Common myeloid progenitor, CD34-positive (primary cell): ENCODE data around the gene QSER1.
"Not testable (repeated sequence)": the region's sequence is repeated elsewhere in the genome, so short reads cannot be mapped to it uniquely, and the experiment has no call there.

Source experiments
- CTCF ChIA-PET: fragments of 350-600 bp; sonication (Branson Sonifier 250); formaldehyde crosslinking; loops from one replicate; lab custom pipeline; 2021; ENCODE audit warnings: antibody characterized with exemption; lab: Charles Lee
- POLR2A ChIA-PET: fragments of 350-600 bp; sonication (Branson Sonifier 250); formaldehyde crosslinking; loops from one replicate; lab custom pipeline; 2021; ENCODE audit warnings: antibody characterized with exemption; lab: Charles Lee
- DNase-seq, 3 donors: peaks; one replicate each; pipeline versions ENCODE4 v3.0.0 to v3.0.0-alpha.2; 2013
- H3K27ac ChIP-seq, 2 experiments: 1 replicate in 1 of 2; 2 replicates in 1 of 2; pipeline ENCODE4 v1.7.0; 2013; ENCODE audit warnings: inconsistent platforms in 2 of 2, low read length in 2 of 2, mild to moderate bottlenecking in 2 of 2, low read depth in 1 of 2, moderate library complexity in 1 of 2; ENCODE audit not compliant: severe bottlenecking in 2 of 2, insufficient read depth in 1 of 2, poor library complexity in 1 of 2
- H3K27me3 ChIP-seq, 5 experiments: replicated peaks in 2 of 5; 1 replicate in 3 of 5; 2 replicates in 2 of 5; pipeline versions ENCODE4 v1.6.1 to v1.7.0; 2013; ENCODE audit warnings: low read length in 4 of 5, mild to moderate bottlenecking in 2 of 5, moderate library complexity in 2 of 5, inconsistent platforms in 1 of 5; ENCODE audit not compliant: insufficient read depth in 5 of 5, control insufficient read depth in 4 of 5
- H3K36me3 ChIP-seq, 4 experiments: 1 replicate in 2 of 4; 2 replicates in 2 of 4; pipeline versions ENCODE4 v1.6.1 to v1.7.0; 2013; ENCODE audit warnings: low read length in 3 of 4, control low read depth in 1 of 4, mild to moderate bottlenecking in 1 of 4; ENCODE audit not compliant: control insufficient read depth in 4 of 4, insufficient read depth in 4 of 4
- H3K4me1 ChIP-seq, 4 experiments: 1 replicate in 3 of 4; 2 replicates in 1 of 4; pipeline versions ENCODE4 v1.6.1 to v1.7.1; 2013; ENCODE audit warnings: low read length in 3 of 4, mild to moderate bottlenecking in 3 of 4, control low read depth in 1 of 4, inconsistent platforms in 1 of 4, moderate library complexity in 1 of 4; ENCODE audit not compliant: control insufficient read depth in 4 of 4, insufficient read depth in 4 of 4; ENCODE audit errors: control extremely low read depth in 1 of 4
- H3K4me3 ChIP-seq, 7 experiments: 1 replicate in 4 of 7; 2 replicates in 3 of 7; pipeline versions ENCODE4 v1.5.1 to v1.7.0; 2013; ENCODE audit warnings: mild to moderate bottlenecking in 7 of 7, low read length in 6 of 7, moderate library complexity in 6 of 7, inconsistent platforms in 2 of 7, low read depth in 2 of 7, control low read depth in 1 of 7; ENCODE audit not compliant: insufficient read depth in 4 of 7, control insufficient read depth in 1 of 7; ENCODE audit errors: extremely low read depth in 1 of 7
- H3K9me3 ChIP-seq, 5 experiments: 1 replicate in 4 of 5; 2 replicates in 1 of 5; pipeline versions ENCODE4 v1.6.1 to v1.7.1; 2013; ENCODE audit warnings: low read length in 4 of 5, mild to moderate bottlenecking in 2 of 5, inconsistent platforms in 1 of 5, low read depth in 1 of 5, moderate library complexity in 1 of 5; ENCODE audit not compliant: control insufficient read depth in 4 of 5, insufficient read depth in 2 of 5; ENCODE audit errors: control extremely low read depth in 1 of 5
- WGBS: methylation state at CpG from one replicate; pipeline ENCODE4 v1.1.5; 2013; ENCODE audit not compliant: insufficient coverage; 5-methylcytosine and 5-hydroxymethylcytosine counted together

QSER1 gene

GRCh38 chr11:33027233-33027632, 134.6 kb downstream of the QSER1 start:
- ChIA-PET CTCF (no interaction called here), POLR2A (no interaction called here)
- Histone ChIP-seq H3K4me1 (peaks cover 0 to 10% (median 0%) of the 10 kb centered on the region in 4 experiments), H3K4me3 (no peak overlapping the region), H3K27ac (no peak overlapping the region), H3K27me3 (no peaks in the 10 kb centered on the region), H3K9me3 (no peaks in the 10 kb centered on the region), H3K36me3 (peaks cover 0 to 5% (median 0%) of the 10 kb centered on the region in 4 experiments)
- DNase-seq, result no peak
- WGBS, result 90% methylated on average over 2 of the region's 2 CpGs

GRCh38 chr11:33027846-33028536, 135.4 kb downstream of the QSER1 start:
- DNase-seq, result no peak
- peaks cover 0 to 5% (median 0%) of the 10 kb centered on the region in 4 experiments for H3K36me3 ChIP-seq
- no peaks in the 10 kb centered on the region for H3K27me3 ChIP-seq
- H3K4me3 ChIP-seq, result no peak overlapping the region
- no peaks in the 10 kb centered on the region for H3K9me3 ChIP-seq
- peaks cover 0 to 10% (median 0%) of the 10 kb centered on the region in 4 experiments for H3K4me1 ChIP-seq
- WGBS, result no CpG with 5 or more reads among the region's 4 CpGs
- ChIA-PET CTCF (no interaction called here), POLR2A (no interaction called here)
- no peak overlapping the region for H3K27ac ChIP-seq

GRCh38 chr11:33028537-33028914, 135.9 kb downstream of the QSER1 start:
- WGBS, result no CpG with 5 or more reads among the region's 2 CpGs
- Histone ChIP-seq H3K36me3 (peaks cover 0 to 5% (median 0%) of the 10 kb centered on the region in 4 experiments), H3K9me3 (no peaks in the 10 kb centered on the region), H3K27ac (no peak overlapping the region), H3K27me3 (no peaks in the 10 kb centered on the region), H3K4me3 (no peak overlapping the region), H3K4me1 (peaks cover 0 to 8% (median 0%) of the 10 kb centered on the region in 4 experiments)
- no peak for DNase-seq
- ChIA-PET CTCF (no interaction called here), POLR2A (no interaction called here)

GRCh38 chr11:33029218-33029617, 136.6 kb downstream of the QSER1 start:
- H3K36me3 ChIP-seq, H3K9me3 ChIP-seq, H3K4me1 ChIP-seq, H3K27ac ChIP-seq, DNase-seq, H3K4me3 ChIP-seq, POLR2A ChIA-PET, H3K27me3 ChIP-seq: not testable (repeated sequence)
- CTCF ChIA-PET, result interaction anchor here (0.8 kb wide), 1 partner anchor 37 kb away, joined by 3 read pairs; no protein-coding TSS in a partner anchor
- whole genome bisulfite sequencing, result 96% methylated on average over 5 of the region's 6 CpGs
